Psoas muscle (tissue), 8 donors: ENCODE data around the gene SUMO2. TPM values are rescaled to one million over a fixed set of nuclear protein-coding genes. Genes with fewer than 3 reads are reported as not detected.

Experiments used
- ATAC-seq, 4 donors: fragments of 200-7000 bp; cut with Tn5 transposase; one replicate each; pipeline ENCODE4 v1.9.1; 2020; ENCODE audit warnings: moderate library complexity in 3 of 4, mild to moderate bottlenecking in 2 of 4
- DNase-seq, 2 donors: peaks; one replicate each; pipeline ENCODE4 v3.0.0-alpha.2; 2020
- H3K27ac ChIP-seq: fragments of 200-600 bp; one replicate; pipeline ENCODE4 v1.8.0; 2022
- H3K27me3 ChIP-seq, 3 donors: fragments of 200-600 bp in 1 of 3; one replicate each; pipeline versions ENCODE4 v1.6.1 to v1.8.0; 2013 to 2022; ENCODE audit warnings: low read length in 2 of 3, mild to moderate bottlenecking in 2 of 3, moderate library complexity in 1 of 3; ENCODE audit not compliant: insufficient read depth in 3 of 3
- H3K36me3 ChIP-seq, 2 donors: fragments of 200-600 bp in 1 of 2; one replicate each; pipeline versions ENCODE4 v1.6.1 to v1.8.0; 2013 to 2022; ENCODE audit warnings: low read depth in 1 of 2, mild to moderate bottlenecking in 1 of 2, moderate library complexity in 1 of 2; ENCODE audit not compliant: insufficient read depth in 1 of 2
- H3K4me1 ChIP-seq: fragments of 200-600 bp; one replicate; pipeline ENCODE4 v1.8.0; 2022
- H3K4me3 ChIP-seq: fragments of 200-600 bp; one replicate; pipeline ENCODE4 v1.8.0; 2022; ENCODE audit warnings: mild to moderate bottlenecking
- H3K9me3 ChIP-seq: fragments of 200-600 bp; one replicate; pipeline ENCODE4 v1.8.0; 2022
- CTCF ChIP-seq: fragments of 200-600 bp; IDR thresholded peaks from one replicate; pipeline ENCODE4 v1.8.0; 2022; ENCODE audit warnings: antibody characterized with exemption
- WGBS, 3 donors: extraction: QIAGEN DNeasy Blood & Tissue Kit; methylation state at CpG; one replicate each; pipeline versions ENCODE4 v1.1.6 to v1.1.7; 2013; 5-methylcytosine and 5-hydroxymethylcytosine counted together
- intact Hi-C, 2 donors: fragments of 100-400 bp; cut with DNase I; formaldehyde crosslinking; loops; one replicate each; pipeline versions ENCODE4 v1.11.0 to v1.14.2; 2022
- polyA plus RNA-seq, 3 donors: library from polyadenylated mRNA; stranded (reverse); fragments of 200-250 nt; gene quantifications; one replicate each; pipeline ENCODE4 v1.2.3, GENCODE V29; 2013
- total RNA-seq, 4 donors: library from RNA; stranded (reverse); fragmentation: NEBNext Ultra II Directional in 2 of 4; extraction: Animal tissue kit (Norgen Biotek cat#: 25700) in 2 of 4; gene quantifications; one replicate each; pipeline versions ENCODE4 v1.2.1 to v1.2.4, GENCODE V29; 2021 to 2023
- donor health status: healthy with polysubstance abuse.
- donor health status: DM: no; HTN: no; CAD: no; lungs with moderate emphysema.
- donor health status: Bipolar disorder and iron deficiency.
- donor health status: healthy.
- donor health status: DM: yes; HTN: yes; CAD: no.
- donor health status: DM: no; HTN: no; CAD: no.
- donor health status: DM: no; HTN: no; CAD: no.
- donor health status: DM: yes; HTN: yes; CAD: no.

The SUMO2 gene
- total and polyA plus RNA-seq, 7 donors = 50.1 to 203 (median 161) TPM

GRCh38 chr17:75181110-75181509 lies 1.6 kb downstream of the SUMO2 start:
- H3K4me3 ChIP-seq = peak overlapping the region; percentile 99
- H3K27ac ChIP-seq = no peak overlapping the region
- no peak for TF ChIP-seq CTCF
- peaks cover 21% of the 10 kb centered on the region for H3K4me1 ChIP-seq
- DNase-seq (no peak), ATAC-seq (no peak)
- H3K9me3 ChIP-seq = no peaks in the 10 kb centered on the region
- H3K36me3 ChIP-seq = peaks cover 0 to 43% of the 10 kb centered on the region in 2 donors
- 9 to 16% (median 10%) methylated on average over 8 of the region's 8 CpGs for WGBS, 3 donors
- intact Hi-C loops = loop anchor here in 1 of 2 donors (5.0 kb wide), 1 partner anchor 49 kb away; the partner anchor contains the start of gene NT5C
- H3K27me3 ChIP-seq = no peaks in the 10 kb centered on the region

GRCh38 chr17:75178453-75178852 lies 4.3 kb downstream of the SUMO2 start:
- Histone ChIP-seq H3K4me1 (peaks cover 21% of the 10 kb centered on the region), H3K27ac (no peak overlapping the region), H3K4me3 (no peak overlapping the region), H3K36me3 (peaks cover 11 to 69% of the 10 kb centered on the region in 2 donors), H3K9me3 (no peaks in the 10 kb centered on the region), H3K27me3 (no peaks in the 10 kb centered on the region)
- no peak for DNase-seq
- ATAC-seq = no peak
- WGBS, 3 donors = 93 to 94% (median 93%) methylated on average over 6 of the region's 6 CpGs
- TF ChIP-seq CTCF = no peak
- intact Hi-C loops = loop anchor here in 1 of 2 donors (5.0 to 10.0 kb wide), 2 partner anchors 66 to 214 kb away; no protein-coding TSS in a partner anchor

GRCh38 chr17:75176625-75177024 lies 6.1 kb downstream of the SUMO2 start:
- peaks cover 18% of the 10 kb centered on the region for H3K4me1 ChIP-seq
- no peaks in the 10 kb centered on the region for H3K27me3 ChIP-seq
- no peak overlapping the region for H3K4me3 ChIP-seq
- DNase-seq (no peak), ATAC-seq (no peak)
- no peaks in the 10 kb centered on the region for H3K9me3 ChIP-seq
- H3K27ac ChIP-seq = no peak overlapping the region
- 89 to 94% (median 91%) methylated on average over 5 of the region's 5 CpGs for WGBS, 3 donors
- no peak for TF ChIP-seq CTCF
- intact Hi-C loops = loop anchor here in 1 of 2 donors (5.0 to 10.0 kb wide), 2 partner anchors 64 to 212 kb away; no protein-coding TSS in a partner anchor
- H3K36me3 ChIP-seq = peaks cover 15 to 88% of the 10 kb centered on the region in 2 donors

- H3K9me3 ChIP-seq = no peaks in the 10 kb centered on the region
- intact Hi-C loops = loop anchor here in 1 of 2 donors (5.0 to 10.0 kb wide), 2 partner anchors 63 to 210 kb away; no protein-coding TSS in a partner anchor
- no peaks in the 10 kb centered on the region for H3K27me3 ChIP-seq
- no peak for ATAC-seq
- TF ChIP-seq CTCF = no peak
- H3K4me1 ChIP-seq = peaks cover 9% of the 10 kb centered on the region
- H3K36me3 ChIP-seq = peaks cover 15 to 100% of the 10 kb centered on the region in 2 donors
- no peak for DNase-seq
- H3K27ac ChIP-seq = no peak overlapping the region
- H3K4me3 ChIP-seq = no peak overlapping the region
- 92 to 95% (median 94%) methylated on average over 11 of the region's 11 CpGs for WGBS, 3 donors
Observed at GRCh38 chr17:75174996-75175395, 7.8 kb downstream of the SUMO2 start.

GRCh38 chr17:75173526-75173925 lies 9.2 kb downstream of the SUMO2 start:
- no peak for ATAC-seq
- DNase-seq = no peak
- H3K27ac ChIP-seq = no peak overlapping the region

More at GRCh38 chr17:75173526-75173925, 9.2 kb downstream of the SUMO2 start:
- no peak overlapping the region for H3K4me3 ChIP-seq
- no peaks in the 10 kb centered on the region for H3K4me1 ChIP-seq
- no peak for TF ChIP-seq CTCF
- peaks cover 15 to 97% of the 10 kb centered on the region in 2 donors for H3K36me3 ChIP-seq
- H3K9me3 ChIP-seq = no peaks in the 10 kb centered on the region
- WGBS, 3 donors = 83 to 87% (median 84%) methylated on average over 4 of the region's 4 CpGs
- intact Hi-C loops = loop anchor here (2.0 to 10.0 kb wide), 2 partner anchors 59 to 209 kb away; no protein-coding TSS in a partner anchor
- no peaks in the 10 kb centered on the region for H3K27me3 ChIP-seq
